Endothelial cell (in vitro differentiated cells): Measurements from ENCODE around the gene RNF208. TPM values are rescaled to one million over a fixed set of nuclear protein-coding genes. Genes with fewer than 3 reads are reported as not detected.

Experiments used
- DNase-seq: peaks from one replicate; pipeline ENCODE4 v3.0.0; 2021; ENCODE audit warnings: low spot score
- H3K27ac Mint-ChIP-seq: one replicate; pipeline ENCODE4 v1.8.0; 2021; ENCODE audit warnings: mixed read lengths, inconsistent platforms; ENCODE audit not compliant: unreplicated experiment
- H3K27me3 Mint-ChIP-seq: one replicate; pipeline ENCODE4 v1.8.0; 2021; ENCODE audit warnings: mild to moderate bottlenecking, moderate library complexity, mixed read lengths, inconsistent platforms; ENCODE audit not compliant: unreplicated experiment
- H3K36me3 Mint-ChIP-seq: one replicate; pipeline ENCODE4 v1.8.0; 2021; ENCODE audit warnings: mild to moderate bottlenecking, low read depth, mixed read lengths, inconsistent platforms; ENCODE audit not compliant: unreplicated experiment
- H3K4me1 Mint-ChIP-seq: one replicate; pipeline ENCODE4 v1.8.0; 2021; ENCODE audit warnings: mild to moderate bottlenecking, mixed read lengths, inconsistent platforms; ENCODE audit not compliant: unreplicated experiment
- H3K4me3 Mint-ChIP-seq: one replicate; pipeline ENCODE4 v1.8.0; 2021; ENCODE audit warnings: mild to moderate bottlenecking, mixed read lengths, inconsistent platforms; ENCODE audit not compliant: unreplicated experiment
- H3K9me3 Mint-ChIP-seq: one replicate; pipeline ENCODE4 v1.8.0; 2021; ENCODE audit warnings: mixed read lengths, inconsistent platforms; ENCODE audit not compliant: unreplicated experiment
- total RNA-seq: library from RNA; stranded (reverse); fragmentation: NEBNext Ultra II Directional; extraction: Animal tissue kit (Norgen Biotek cat#: 25700); gene quantifications from one replicate; pipeline ENCODE4 v1.2.1, GENCODE V29; 2021; ENCODE audit not compliant: unreplicated experiment
- TF ChIP-seq, protein P1 (sequence below): fragments of 200-600 bp; sonication (generic); IDR thresholded peaks from one replicate; pipeline ENCODE4 v1.5.0; 2021; ENCODE audit warnings: antibody characterized with exemption; ENCODE audit not compliant: unreplicated experiment

RNF208 gene
- total RNA-seq, 1 donor from 2014 or later, result 1.1 TPM

DNA sequence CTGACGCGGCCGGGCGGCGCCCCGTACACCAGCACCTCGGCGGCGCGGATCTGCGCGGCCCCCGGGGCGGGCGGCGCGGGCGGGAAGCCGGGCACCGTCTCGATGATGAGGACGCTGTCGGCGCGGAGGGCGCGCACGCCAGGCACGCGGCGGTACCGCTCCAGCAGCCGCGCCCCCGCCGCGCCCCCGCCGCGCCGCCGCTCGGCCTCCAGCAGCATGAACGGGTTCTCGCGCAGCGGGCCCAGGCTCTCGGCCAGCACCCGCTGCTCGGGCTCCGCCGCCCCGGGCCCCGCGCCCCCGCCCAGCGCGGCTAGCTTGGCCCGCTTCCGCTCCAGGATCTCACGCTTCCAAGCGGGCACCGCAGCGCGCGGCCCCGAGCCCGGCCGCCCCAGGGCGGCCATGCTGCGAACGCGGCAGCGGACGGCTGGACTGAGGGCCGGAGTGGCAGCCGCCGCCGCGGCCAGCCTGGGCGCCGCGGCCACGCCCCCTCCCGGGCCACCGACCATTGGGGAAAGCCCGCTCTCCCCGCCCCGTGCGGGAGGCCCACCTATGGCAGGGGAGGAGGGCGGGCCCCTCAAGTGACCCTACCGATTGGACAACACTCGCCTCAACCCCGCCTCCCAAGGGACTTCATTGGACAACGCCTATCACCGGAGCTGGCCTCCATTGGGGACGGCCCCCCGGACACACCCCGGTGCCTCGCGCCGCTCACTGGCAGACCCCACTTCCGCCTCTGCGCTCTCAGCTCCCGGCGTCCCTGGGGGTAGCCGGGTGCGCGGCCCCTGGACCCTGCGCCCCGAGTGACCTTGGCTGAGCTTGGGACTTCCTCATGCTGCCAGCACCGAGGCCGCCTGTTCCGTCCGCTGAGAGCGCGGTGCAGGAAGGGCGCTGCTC, 21.5 kb downstream of the RNF208 start, which contains the start of gene TPRN:
Gene TPRN, minus strand, starts transcription at position 431 of the 894 bp plus-strand sequence. Its CDS starts 30 bp downstream, at position 401.
- TF ChIP-seq, protein P1, sequence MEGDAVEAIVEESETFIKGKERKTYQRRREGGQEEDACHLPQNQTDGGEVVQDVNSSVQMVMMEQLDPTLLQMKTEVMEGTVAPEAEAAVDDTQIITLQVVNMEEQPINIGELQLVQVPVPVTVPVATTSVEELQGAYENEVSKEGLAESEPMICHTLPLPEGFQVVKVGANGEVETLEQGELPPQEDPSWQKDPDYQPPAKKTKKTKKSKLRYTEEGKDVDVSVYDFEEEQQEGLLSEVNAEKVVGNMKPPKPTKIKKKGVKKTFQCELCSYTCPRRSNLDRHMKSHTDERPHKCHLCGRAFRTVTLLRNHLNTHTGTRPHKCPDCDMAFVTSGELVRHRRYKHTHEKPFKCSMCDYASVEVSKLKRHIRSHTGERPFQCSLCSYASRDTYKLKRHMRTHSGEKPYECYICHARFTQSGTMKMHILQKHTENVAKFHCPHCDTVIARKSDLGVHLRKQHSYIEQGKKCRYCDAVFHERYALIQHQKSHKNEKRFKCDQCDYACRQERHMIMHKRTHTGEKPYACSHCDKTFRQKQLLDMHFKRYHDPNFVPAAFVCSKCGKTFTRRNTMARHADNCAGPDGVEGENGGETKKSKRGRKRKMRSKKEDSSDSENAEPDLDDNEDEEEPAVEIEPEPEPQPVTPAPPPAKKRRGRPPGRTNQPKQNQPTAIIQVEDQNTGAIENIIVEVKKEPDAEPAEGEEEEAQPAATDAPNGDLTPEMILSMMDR, result no peak
- Mint-ChIP-seq H3K27me3 (peaks cover 10% of the 10 kb centered on the region), H3K27ac (no peak within 1 kb of the TSS), H3K9me3 (no peaks in the 10 kb centered on the region), H3K4me3 (peak within 1 kb of the TSS; percentile 88), H3K4me1 (peaks cover 2% of the 10 kb centered on the region), H3K36me3 (no peaks in the 10 kb centered on the region)
- peak; percentile 98 for DNase-seq

DNA sequence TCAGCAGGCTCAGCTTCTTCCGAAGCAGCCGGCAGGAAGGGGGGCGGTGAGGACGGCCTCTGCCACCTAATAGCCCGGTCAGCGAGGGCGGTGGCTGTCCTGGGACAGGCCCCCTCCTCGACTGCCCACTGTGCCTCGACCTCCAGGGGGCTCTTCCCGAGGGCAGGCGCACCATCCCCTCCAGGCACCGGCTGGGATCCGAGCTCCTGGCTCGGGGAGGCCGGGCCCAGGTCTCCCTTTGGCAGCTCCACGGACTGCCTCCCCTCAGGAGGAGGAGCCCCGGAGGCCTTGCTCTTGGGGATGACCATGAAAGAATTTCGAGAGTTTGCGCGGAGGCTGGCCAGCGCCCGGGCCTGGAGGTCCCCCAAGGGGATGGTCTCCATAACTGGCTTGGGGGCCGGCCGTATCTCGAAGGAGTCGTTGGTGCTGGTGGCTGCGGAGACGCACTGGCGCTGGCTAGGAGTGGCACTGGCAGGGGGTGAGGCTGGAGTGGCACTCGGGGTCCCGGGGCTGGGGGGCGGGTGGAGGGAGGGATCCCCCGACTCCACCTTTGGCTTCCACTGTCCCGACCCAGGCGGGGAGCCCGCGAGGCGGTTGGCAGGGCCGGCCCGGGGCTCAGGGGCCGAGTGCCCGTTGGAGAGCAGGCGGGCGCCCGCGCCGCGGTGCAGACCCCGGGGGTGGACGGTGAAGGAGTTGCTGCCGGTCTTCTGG, 22.5 kb downstream of the RNF208 start:
- peaks cover 2% of the 10 kb centered on the region for H3K4me1 Mint-ChIP-seq
- H3K4me3 Mint-ChIP-seq, result peak overlapping the region; percentile 88
- H3K36me3 Mint-ChIP-seq, result no peaks in the 10 kb centered on the region
- no peaks in the 10 kb centered on the region for H3K9me3 Mint-ChIP-seq
- H3K27ac Mint-ChIP-seq, result no peak overlapping the region
- TF ChIP-seq, protein P1, result no peak
- no peak for DNase-seq
- H3K27me3 Mint-ChIP-seq, result peaks cover 9% of the 10 kb centered on the region

DNA sequence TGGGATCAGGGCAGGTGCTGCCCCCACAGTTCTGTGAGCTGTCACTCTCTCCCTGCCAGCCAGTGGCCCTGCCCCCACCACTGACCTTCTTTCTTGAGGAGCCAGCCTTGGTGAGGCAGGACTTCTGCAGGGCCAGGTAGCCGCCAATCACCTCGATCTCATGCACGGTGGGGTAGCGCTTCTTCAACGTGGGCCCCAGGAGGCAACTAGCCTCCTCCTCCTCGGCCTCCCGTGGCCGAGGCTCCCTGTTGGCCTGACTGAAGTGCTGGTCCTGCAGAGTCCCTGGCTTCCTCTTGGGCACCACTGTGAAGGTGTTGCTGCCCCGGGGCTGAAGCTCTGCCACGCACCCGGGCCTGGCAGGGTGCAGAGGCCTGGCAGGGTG, 23.1 kb downstream of the RNF208 start:
- TF ChIP-seq, protein P1, result no peak
- H3K9me3 Mint-ChIP-seq, result no peaks in the 10 kb centered on the region
- peaks cover 9% of the 10 kb centered on the region for H3K27me3 Mint-ChIP-seq
- no peak overlapping the region for H3K4me3 Mint-ChIP-seq
- H3K27ac Mint-ChIP-seq, result no peak overlapping the region
- no peaks in the 10 kb centered on the region for H3K4me1 Mint-ChIP-seq
- no peak for DNase-seq
- no peaks in the 10 kb centered on the region for H3K36me3 Mint-ChIP-seq

DNA sequence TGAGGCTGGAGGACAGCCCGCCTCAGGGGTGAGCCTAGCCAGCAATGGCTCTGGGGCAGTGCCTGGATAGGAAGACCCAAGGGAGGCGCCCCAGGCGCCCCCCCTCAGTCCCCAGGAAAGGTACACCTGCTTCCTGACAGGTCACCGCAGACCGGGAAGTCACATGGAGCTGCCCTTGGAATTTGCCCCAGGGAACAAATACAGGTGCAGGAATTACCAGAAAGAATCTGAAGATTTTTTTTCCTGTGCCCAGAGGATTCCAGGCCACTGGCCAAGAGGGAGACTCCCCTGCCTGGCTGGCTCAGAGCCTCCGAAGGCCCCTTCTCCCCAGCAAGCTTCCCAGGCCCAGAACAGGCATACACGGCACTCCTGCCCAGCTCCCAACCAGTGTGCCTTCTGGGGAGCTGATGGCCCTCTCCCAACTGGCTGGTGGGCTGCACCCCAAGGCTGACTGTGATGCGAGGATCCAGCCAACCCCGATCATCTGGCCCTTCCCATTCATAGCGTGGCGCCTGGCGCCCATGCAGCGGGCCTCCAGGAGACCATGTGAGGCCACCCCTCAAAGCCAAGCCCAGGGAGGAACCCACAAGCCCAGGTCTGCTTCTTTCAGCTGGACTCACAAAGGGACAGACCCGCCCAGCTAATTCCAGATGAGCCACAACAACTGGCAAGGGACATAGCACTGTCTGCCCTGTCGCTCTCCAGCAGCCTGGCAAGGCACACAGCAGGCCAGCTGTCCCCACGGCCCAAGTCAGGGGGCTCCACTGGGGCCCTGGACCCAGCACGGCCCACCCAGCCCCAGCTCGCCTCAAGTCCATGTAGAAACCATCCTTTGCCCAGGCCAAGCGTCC, 23.8 kb downstream of the RNF208 start:
- no peak overlapping the region for H3K27ac Mint-ChIP-seq
- DNase-seq, result no peak
- TF ChIP-seq, protein P1, result no peak
- H3K4me3 Mint-ChIP-seq, result peak overlapping the region; percentile 4
- no peaks in the 10 kb centered on the region for H3K9me3 Mint-ChIP-seq
- peaks cover 9% of the 10 kb centered on the region for H3K27me3 Mint-ChIP-seq
- no peaks in the 10 kb centered on the region for H3K36me3 Mint-ChIP-seq
- no peaks in the 10 kb centered on the region for H3K4me1 Mint-ChIP-seq
